ENCODE measurements around the gene DNAJA2. TPM values are rescaled to one million over a fixed set of nuclear protein-coding genes. Genes with fewer than 3 reads are reported as not detected.

Gene DNAJA2
- total and polyA plus RNA-seq, 9 of the 15 experiments (the other 6 are each of a cell fraction or from before 2014, with no cell fraction given): 24.1 to 75.9 (median 50.7) TPM

DNA sequence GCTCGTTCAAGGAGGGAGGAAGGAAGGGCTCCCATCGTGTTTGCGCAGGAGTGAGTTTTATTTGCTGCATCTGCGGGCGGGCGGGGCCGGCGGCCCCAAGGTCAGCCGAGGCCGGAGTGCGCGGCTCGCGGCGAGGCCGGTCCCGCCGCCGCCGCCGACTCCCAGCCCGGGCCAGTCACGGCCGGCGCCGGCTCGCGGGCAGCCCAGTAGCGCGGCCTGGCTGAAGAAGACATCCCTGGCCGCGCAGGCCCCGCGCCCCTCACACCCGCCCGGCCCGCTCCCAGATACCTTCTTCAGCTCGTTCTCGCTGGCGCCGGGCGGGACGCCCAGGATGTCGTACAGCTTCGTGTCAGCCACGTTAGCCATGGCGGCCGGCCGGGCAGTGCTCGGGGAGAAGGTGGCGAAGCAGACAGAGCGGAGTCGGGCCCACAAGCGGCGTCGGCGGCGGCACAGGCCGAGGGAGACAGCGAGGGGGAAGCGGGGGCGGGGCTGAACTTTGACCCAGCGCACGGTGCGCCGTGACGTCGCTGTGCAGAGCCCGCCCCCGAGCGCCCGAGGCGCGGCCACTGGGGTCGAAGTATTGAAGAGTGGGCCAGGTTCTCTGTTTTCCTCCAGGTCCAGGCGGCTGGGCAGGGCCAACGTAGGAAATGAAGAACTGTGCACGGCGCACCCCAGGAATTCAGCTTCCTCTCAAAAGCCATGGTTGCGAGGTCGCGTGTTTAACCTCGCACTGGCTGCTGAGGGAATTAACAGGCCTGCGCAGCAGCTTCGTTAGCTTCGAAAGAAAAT is at the start of gene DNAJA2 (continued):
- TF ChIP-seq, protein P1, sequence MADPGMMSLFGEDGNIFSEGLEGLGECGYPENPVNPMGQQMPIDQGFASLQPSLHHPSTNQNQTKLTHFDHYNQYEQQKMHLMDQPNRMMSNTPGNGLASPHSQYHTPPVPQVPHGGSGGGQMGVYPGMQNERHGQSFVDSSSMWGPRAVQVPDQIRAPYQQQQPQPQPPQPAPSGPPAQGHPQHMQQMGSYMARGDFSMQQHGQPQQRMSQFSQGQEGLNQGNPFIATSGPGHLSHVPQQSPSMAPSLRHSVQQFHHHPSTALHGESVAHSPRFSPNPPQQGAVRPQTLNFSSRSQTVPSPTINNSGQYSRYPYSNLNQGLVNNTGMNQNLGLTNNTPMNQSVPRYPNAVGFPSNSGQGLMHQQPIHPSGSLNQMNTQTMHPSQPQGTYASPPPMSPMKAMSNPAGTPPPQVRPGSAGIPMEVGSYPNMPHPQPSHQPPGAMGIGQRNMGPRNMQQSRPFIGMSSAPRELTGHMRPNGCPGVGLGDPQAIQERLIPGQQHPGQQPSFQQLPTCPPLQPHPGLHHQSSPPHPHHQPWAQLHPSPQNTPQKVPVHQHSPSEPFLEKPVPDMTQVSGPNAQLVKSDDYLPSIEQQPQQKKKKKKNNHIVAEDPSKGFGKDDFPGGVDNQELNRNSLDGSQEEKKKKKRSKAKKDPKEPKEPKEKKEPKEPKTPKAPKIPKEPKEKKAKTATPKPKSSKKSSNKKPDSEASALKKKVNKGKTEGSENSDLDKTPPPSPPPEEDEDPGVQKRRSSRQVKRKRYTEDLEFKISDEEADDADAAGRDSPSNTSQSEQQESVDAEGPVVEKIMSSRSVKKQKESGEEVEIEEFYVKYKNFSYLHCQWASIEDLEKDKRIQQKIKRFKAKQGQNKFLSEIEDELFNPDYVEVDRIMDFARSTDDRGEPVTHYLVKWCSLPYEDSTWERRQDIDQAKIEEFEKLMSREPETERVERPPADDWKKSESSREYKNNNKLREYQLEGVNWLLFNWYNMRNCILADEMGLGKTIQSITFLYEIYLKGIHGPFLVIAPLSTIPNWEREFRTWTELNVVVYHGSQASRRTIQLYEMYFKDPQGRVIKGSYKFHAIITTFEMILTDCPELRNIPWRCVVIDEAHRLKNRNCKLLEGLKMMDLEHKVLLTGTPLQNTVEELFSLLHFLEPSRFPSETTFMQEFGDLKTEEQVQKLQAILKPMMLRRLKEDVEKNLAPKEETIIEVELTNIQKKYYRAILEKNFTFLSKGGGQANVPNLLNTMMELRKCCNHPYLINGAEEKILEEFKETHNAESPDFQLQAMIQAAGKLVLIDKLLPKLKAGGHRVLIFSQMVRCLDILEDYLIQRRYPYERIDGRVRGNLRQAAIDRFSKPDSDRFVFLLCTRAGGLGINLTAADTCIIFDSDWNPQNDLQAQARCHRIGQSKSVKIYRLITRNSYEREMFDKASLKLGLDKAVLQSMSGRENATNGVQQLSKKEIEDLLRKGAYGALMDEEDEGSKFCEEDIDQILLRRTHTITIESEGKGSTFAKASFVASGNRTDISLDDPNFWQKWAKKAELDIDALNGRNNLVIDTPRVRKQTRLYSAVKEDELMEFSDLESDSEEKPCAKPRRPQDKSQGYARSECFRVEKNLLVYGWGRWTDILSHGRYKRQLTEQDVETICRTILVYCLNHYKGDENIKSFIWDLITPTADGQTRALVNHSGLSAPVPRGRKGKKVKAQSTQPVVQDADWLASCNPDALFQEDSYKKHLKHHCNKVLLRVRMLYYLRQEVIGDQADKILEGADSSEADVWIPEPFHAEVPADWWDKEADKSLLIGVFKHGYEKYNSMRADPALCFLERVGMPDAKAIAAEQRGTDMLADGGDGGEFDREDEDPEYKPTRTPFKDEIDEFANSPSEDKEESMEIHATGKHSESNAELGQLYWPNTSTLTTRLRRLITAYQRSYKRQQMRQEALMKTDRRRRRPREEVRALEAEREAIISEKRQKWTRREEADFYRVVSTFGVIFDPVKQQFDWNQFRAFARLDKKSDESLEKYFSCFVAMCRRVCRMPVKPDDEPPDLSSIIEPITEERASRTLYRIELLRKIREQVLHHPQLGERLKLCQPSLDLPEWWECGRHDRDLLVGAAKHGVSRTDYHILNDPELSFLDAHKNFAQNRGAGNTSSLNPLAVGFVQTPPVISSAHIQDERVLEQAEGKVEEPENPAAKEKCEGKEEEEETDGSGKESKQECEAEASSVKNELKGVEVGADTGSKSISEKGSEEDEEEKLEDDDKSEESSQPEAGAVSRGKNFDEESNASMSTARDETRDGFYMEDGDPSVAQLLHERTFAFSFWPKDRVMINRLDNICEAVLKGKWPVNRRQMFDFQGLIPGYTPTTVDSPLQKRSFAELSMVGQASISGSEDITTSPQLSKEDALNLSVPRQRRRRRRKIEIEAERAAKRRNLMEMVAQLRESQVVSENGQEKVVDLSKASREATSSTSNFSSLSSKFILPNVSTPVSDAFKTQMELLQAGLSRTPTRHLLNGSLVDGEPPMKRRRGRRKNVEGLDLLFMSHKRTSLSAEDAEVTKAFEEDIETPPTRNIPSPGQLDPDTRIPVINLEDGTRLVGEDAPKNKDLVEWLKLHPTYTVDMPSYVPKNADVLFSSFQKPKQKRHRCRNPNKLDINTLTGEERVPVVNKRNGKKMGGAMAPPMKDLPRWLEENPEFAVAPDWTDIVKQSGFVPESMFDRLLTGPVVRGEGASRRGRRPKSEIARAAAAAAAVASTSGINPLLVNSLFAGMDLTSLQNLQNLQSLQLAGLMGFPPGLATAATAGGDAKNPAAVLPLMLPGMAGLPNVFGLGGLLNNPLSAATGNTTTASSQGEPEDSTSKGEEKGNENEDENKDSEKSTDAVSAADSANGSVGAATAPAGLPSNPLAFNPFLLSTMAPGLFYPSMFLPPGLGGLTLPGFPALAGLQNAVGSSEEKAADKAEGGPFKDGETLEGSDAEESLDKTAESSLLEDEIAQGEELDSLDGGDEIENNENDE (IDR thresholded peaks at IDR 0.05; ENCODE audit: low read depth, low read length): no peak
- TF ChIP-seq, protein P2, sequence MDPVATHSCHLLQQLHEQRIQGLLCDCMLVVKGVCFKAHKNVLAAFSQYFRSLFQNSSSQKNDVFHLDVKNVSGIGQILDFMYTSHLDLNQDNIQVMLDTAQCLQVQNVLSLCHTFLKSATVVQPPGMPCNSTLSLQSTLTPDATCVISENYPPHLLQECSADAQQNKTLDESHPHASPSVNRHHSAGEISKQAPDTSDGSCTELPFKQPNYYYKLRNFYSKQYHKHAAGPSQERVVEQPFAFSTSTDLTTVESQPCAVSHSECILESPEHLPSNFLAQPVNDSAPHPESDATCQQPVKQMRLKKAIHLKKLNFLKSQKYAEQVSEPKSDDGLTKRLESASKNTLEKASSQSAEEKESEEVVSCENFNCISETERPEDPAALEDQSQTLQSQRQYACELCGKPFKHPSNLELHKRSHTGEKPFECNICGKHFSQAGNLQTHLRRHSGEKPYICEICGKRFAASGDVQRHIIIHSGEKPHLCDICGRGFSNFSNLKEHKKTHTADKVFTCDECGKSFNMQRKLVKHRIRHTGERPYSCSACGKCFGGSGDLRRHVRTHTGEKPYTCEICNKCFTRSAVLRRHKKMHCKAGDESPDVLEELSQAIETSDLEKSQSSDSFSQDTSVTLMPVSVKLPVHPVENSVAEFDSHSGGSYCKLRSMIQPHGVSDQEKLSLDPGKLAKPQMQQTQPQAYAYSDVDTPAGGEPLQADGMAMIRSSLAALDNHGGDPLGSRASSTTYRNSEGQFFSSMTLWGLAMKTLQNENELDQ (CRISPR knock-in tag; IDR thresholded peaks at IDR 0.05; ENCODE audit: borderline replicate concordance): no peak
- TF ChIP-seq ATF1 (CRISPR knock-in tag; IDR thresholded peaks at IDR 0.05) (no peak), ATF1 (tag; IDR thresholded peaks at IDR 0.05) (peak; percentile 96), PHF20 (IDR thresholded peaks at IDR 0.05; ENCODE audit: partially characterized antibody) (peak; percentile 88), SAFB (IDR thresholded peaks at IDR 0.05; ENCODE audit: borderline replicate concordance, low read depth, low read length) (no peak), FOXK1 (CRISPR knock-in tag; IDR thresholded peaks at IDR 0.05; ENCODE audit: borderline replicate concordance) (no peak), SAFB2 (IDR thresholded peaks at IDR 0.05; ENCODE audit: borderline replicate concordance, low read depth, low read length, severe bottlenecking) (no peak)
- TF ChIP-seq, protein P3, sequence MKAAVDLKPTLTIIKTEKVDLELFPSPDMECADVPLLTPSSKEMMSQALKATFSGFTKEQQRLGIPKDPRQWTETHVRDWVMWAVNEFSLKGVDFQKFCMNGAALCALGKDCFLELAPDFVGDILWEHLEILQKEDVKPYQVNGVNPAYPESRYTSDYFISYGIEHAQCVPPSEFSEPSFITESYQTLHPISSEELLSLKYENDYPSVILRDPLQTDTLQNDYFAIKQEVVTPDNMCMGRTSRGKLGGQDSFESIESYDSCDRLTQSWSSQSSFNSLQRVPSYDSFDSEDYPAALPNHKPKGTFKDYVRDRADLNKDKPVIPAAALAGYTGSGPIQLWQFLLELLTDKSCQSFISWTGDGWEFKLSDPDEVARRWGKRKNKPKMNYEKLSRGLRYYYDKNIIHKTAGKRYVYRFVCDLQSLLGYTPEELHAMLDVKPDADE (conservative IDR thresholded peaks at IDR 0.05; ENCODE audit: control insufficient read depth, low read depth, low read length): no peak; the same call in 1 of the 2 replicates
- TF ChIP-seq, protein P4, sequence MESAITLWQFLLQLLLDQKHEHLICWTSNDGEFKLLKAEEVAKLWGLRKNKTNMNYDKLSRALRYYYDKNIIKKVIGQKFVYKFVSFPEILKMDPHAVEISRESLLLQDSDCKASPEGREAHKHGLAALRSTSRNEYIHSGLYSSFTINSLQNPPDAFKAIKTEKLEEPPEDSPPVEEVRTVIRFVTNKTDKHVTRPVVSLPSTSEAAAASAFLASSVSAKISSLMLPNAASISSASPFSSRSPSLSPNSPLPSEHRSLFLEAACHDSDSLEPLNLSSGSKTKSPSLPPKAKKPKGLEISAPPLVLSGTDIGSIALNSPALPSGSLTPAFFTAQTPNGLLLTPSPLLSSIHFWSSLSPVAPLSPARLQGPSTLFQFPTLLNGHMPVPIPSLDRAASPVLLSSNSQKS (CRISPR knock-in tag; IDR thresholded peaks at IDR 0.05): no peak
